ENCODE results near the gene PLA2G4B. TPM values are rescaled to one million over a fixed set of nuclear protein-coding genes. Genes with fewer than 3 reads are reported as not detected.

The PLA2G4B gene
- total RNA-seq, 1 donor from 2014 or later: 8.5 TPM

DNA sequence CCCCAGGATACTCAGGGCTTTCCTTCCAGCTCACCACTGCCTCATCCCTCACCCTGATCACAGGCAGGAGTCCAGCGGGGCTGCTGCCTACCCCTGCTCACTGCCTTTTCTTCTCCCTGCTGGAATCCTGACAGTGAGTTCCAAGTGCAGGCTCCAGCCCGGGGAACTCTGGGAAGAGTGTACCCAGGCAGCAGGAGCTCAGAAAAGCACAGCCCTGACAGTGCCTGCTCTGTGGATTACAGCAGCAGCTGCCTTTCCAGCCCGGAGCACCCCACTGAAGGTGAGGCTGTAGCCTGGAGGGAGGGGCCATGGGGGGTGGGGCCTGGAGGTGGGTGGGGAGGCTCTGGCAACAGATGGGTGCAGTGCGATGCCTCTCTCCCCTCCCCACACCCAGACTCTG, 16.8 kb upstream of the PLA2G4B start:
- Mint-ChIP-seq H3K36me3 (ENCODE audit: low read depth) (no peaks in the 10 kb centered on the region), H3K4me1 (no peaks in the 10 kb centered on the region), H3K9me3 (no peaks in the 10 kb centered on the region), H3K27ac (ENCODE audit: unreplicated experiment) (no peak overlapping the region), H3K27me3 (ENCODE audit: low read depth) (peaks cover 3% of the 10 kb centered on the region), H3K4me3 (no peak overlapping the region)
- TF ChIP-seq, protein P1, sequence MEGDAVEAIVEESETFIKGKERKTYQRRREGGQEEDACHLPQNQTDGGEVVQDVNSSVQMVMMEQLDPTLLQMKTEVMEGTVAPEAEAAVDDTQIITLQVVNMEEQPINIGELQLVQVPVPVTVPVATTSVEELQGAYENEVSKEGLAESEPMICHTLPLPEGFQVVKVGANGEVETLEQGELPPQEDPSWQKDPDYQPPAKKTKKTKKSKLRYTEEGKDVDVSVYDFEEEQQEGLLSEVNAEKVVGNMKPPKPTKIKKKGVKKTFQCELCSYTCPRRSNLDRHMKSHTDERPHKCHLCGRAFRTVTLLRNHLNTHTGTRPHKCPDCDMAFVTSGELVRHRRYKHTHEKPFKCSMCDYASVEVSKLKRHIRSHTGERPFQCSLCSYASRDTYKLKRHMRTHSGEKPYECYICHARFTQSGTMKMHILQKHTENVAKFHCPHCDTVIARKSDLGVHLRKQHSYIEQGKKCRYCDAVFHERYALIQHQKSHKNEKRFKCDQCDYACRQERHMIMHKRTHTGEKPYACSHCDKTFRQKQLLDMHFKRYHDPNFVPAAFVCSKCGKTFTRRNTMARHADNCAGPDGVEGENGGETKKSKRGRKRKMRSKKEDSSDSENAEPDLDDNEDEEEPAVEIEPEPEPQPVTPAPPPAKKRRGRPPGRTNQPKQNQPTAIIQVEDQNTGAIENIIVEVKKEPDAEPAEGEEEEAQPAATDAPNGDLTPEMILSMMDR (conservative IDR thresholded peaks at IDR 0.05): no peak
- no peak for DNase-seq (ENCODE audit: low read depth, low spot score)

DNA sequence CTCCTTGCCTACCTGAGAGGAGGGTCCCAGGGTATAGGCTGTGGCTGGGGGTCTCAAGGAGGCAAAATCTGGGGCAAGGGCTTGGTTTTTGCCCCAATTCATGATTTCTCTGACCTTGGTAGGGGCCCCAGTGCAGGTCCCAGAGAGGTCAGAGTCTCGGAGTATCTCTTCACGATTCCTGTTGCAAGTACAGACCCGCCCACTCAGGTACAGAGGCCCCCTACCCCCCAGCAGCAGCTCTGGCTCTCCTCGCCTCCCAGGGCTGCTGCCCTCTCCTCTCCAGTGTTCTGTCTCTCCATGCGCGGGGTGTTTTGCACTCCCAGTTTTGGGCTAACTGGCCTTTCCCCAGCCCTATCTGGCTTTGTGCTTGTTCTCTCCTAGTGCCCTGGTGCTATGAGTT, 16.2 kb upstream of the PLA2G4B start:
- H3K4me3 Mint-ChIP-seq: no peak overlapping the region
- TF ChIP-seq, protein P1 (conservative IDR thresholded peaks at IDR 0.05): no peak
- peaks cover 3% of the 10 kb centered on the region for H3K27me3 Mint-ChIP-seq (ENCODE audit: low read depth)
- no peaks in the 10 kb centered on the region for H3K9me3 Mint-ChIP-seq
- no peak for DNase-seq (ENCODE audit: low read depth, low spot score)
- H3K36me3 Mint-ChIP-seq (ENCODE audit: low read depth): no peaks in the 10 kb centered on the region
- H3K4me1 Mint-ChIP-seq: no peaks in the 10 kb centered on the region
- no peak overlapping the region for H3K27ac Mint-ChIP-seq (ENCODE audit: unreplicated experiment)

DNA sequence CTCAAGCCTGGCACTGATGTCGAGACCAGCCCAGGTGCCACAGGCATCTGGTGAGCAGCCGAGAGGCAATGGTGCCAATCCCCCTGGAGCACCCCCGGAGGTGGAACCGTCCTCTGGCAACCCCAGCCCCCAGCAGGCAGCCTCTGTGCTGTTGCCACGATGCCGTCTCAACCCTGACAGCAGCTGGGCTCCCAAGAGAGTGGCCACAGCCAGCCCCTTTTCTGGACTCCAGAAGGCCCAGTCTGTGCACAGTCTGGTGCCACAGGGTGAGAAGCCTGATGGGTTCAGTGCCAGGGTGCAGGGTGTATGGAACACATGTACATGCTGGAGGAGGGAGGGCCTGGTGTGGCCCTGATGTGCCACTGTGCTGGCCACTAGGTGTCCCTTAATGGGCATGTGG, 15.7 kb upstream of the PLA2G4B start:
- H3K4me1 Mint-ChIP-seq: peaks cover 3% of the 10 kb centered on the region
- no peaks in the 10 kb centered on the region for H3K36me3 Mint-ChIP-seq (ENCODE audit: low read depth)
- H3K27me3 Mint-ChIP-seq (ENCODE audit: low read depth): peaks cover 5% of the 10 kb centered on the region
- no peak overlapping the region for H3K27ac Mint-ChIP-seq (ENCODE audit: unreplicated experiment)
- H3K9me3 Mint-ChIP-seq: no peaks in the 10 kb centered on the region
- TF ChIP-seq, protein P1 (conservative IDR thresholded peaks at IDR 0.05): no peak
- DNase-seq (ENCODE audit: low read depth, low spot score): no peak
- H3K4me3 Mint-ChIP-seq: no peak overlapping the region

DNA sequence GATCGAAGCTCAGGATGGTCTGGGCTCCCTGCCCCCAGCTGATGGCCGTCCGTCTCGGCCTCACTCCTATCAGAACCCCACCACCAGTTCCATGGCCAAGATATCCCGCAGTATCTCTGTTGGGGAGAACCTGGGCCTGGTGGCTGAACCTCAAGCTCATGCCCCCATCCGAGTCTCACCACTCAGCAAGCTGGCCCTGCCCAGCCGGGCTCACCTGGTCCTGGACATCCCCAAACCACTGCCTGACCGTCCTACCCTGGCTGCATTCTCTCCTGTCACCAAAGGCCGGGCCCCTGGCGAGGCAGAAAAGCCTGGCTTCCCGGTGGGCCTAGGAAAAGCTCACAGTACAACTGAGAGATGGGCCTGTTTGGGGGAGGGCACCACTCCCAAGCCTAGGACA, 15.1 kb upstream of the PLA2G4B start:
- H3K4me1 Mint-ChIP-seq: peaks cover 6% of the 10 kb centered on the region
- H3K4me3 Mint-ChIP-seq: no peak overlapping the region
- H3K27me3 Mint-ChIP-seq (ENCODE audit: low read depth): peaks cover 7% of the 10 kb centered on the region
- H3K9me3 Mint-ChIP-seq: no peaks in the 10 kb centered on the region
- H3K36me3 Mint-ChIP-seq (ENCODE audit: low read depth): no peaks in the 10 kb centered on the region
- DNase-seq (ENCODE audit: low read depth, low spot score): no peak
- TF ChIP-seq, protein P1 (conservative IDR thresholded peaks at IDR 0.05): no peak
- no peak overlapping the region for H3K27ac Mint-ChIP-seq (ENCODE audit: unreplicated experiment)

DNA sequence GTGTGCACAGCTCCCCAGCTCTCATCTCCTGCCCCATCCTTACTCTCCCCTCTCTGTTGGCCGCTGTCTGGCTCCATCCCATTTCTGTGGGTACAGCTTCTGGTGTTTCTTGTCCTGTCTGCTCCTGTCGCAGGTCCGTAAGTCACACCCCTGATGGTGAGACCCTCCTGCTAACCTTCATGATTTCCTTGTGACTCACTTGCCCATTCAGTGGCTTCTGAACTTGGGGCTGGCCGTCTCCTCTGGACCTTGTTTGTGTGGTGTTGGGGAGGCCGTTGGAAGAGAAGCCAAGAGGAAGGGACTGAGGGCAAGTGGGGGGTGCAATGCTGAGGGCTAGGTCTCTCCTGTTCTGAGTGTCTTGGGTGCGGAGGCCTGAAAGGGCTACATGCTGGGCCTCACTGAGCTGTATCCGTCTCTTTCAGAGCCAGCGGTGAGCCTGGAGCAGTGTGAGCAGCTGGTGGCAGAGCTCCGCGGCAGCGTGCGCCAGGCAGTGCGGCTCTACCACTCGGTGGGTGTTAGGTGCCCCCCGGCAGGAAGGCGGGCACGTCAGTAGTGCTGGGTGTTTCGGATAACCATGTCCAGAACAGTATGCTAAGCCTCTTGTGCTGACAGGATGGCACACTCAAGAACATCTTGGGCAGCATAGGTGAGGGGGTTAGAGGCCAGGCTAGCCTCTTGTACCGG, 14.4 kb upstream of the PLA2G4B start:
- Mint-ChIP-seq H3K36me3 (ENCODE audit: low read depth) (no peaks in the 10 kb centered on the region), H3K27me3 (ENCODE audit: low read depth) (peaks cover 10% of the 10 kb centered on the region), H3K4me1 (peaks cover 12% of the 10 kb centered on the region), H3K9me3 (no peaks in the 10 kb centered on the region), H3K27ac (ENCODE audit: unreplicated experiment) (peak overlapping the region; percentile 81), H3K4me3 (peak overlapping the region; percentile 38)
- no peak for DNase-seq (ENCODE audit: low read depth, low spot score)
- TF ChIP-seq, protein P1 (conservative IDR thresholded peaks at IDR 0.05): no peak

All from neural crest cell (in vitro differentiated cells).